Muscle of arm (tissue), 14 donors: ENCODE measurements around the gene MDFI. TPM values are rescaled to one million over a fixed set of nuclear protein-coding genes. Genes with fewer than 3 reads are reported as not detected.

Experiments
- DNase-seq: peaks from one replicate; pipeline ENCODE4 v3.0.0-alpha.2; 2013
- long read RNA-seq, 11 donors: transcript quantifications; one replicate each; lab custom pipeline, GENCODE V29; 2026
- polyA plus RNA-seq, 12 donors: library from polyadenylated mRNA; unstranded; fragments of 120-200 nt; gene quantifications; one replicate each; pipeline ENCODE4 v1.2.1, GENCODE V29; 2013; ENCODE audit not compliant: insufficient read length in 12 of 12

The MDFI gene, protein sequence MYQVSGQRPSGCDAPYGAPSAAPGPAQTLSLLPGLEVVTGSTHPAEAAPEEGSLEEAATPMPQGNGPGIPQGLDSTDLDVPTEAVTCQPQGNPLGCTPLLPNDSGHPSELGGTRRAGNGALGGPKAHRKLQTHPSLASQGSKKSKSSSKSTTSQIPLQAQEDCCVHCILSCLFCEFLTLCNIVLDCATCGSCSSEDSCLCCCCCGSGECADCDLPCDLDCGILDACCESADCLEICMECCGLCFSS
- 10 to 100 TPM in 11 of 12 donors, not detected in 1; 29.6 to 84.0 (median 43.2) TPM for polyA plus RNA-seq
- long read RNA-seq, donor 1, transcript MDFI-201 (5 exons, 1,629 nt): major isoform, 6 of 11 reads
- long read RNA-seq, donor 1, partial matches to known transcripts: 0 of 11 reads
- long read RNA-seq, donor 1, other reads (novel, unspliced or antisense): 0 of 11 reads
- long read RNA-seq, donor 2, transcript MDFI-201 (5 exons, 1,629 nt): major isoform, 23 of 37 reads
- long read RNA-seq, donor 2, partial matches to known transcripts: 0 of 37 reads
- long read RNA-seq, donor 2, other reads (novel, unspliced or antisense): 5 of 37 reads
- long read RNA-seq, donor 3, transcript MDFI-201 (5 exons, 1,629 nt): major isoform, 5 of 13 reads
- long read RNA-seq, donor 3, partial matches to known transcripts: 0 of 13 reads
- long read RNA-seq, donor 3, other reads (novel, unspliced or antisense): 0 of 13 reads
- long read RNA-seq, donor 4, partial matches to known transcripts: 0 of 6 reads
- long read RNA-seq, donor 4, other reads (novel, unspliced or antisense): 0 of 6 reads
- long read RNA-seq, donor 5, transcript MDFI-201 (5 exons, 1,629 nt): major isoform, 37 of 51 reads
- long read RNA-seq, donor 5, partial matches to known transcripts: 13 of 51 reads
- long read RNA-seq, donor 5, other reads (novel, unspliced or antisense): 0 of 51 reads
- long read RNA-seq, donor 6, transcript MDFI-201 (5 exons, 1,629 nt): major isoform, 9 of 10 reads
- long read RNA-seq, donor 6, partial matches to known transcripts: 0 of 10 reads
- long read RNA-seq, donor 6, other reads (novel, unspliced or antisense): 0 of 10 reads
- long read RNA-seq, donor 7, partial matches to known transcripts: 0 of 5 reads
- long read RNA-seq, donor 7, other reads (novel, unspliced or antisense): 0 of 5 reads
- long read RNA-seq, donor 8, transcript MDFI-201 (5 exons, 1,629 nt): major isoform, 14 of 25 reads
- long read RNA-seq, donor 8, partial matches to known transcripts: 0 of 25 reads
- long read RNA-seq, donor 8, other reads (novel, unspliced or antisense): 10 of 25 reads
- long read RNA-seq, donor 9, transcript MDFI-204 (6 exons, 1,183 nt): minor isoform, 5 of 28 reads
- long read RNA-seq, donor 9, transcript MDFI-201 (5 exons, 1,629 nt): major isoform, 15 of 28 reads
- long read RNA-seq, donor 9, partial matches to known transcripts: 6 of 28 reads
- long read RNA-seq, donor 9, other reads (novel, unspliced or antisense): 0 of 28 reads
- long read RNA-seq, donor 10, transcript MDFI-201 (5 exons, 1,629 nt): major isoform, 9 of 21 reads
- long read RNA-seq, donor 10, partial matches to known transcripts: 5 of 21 reads
- long read RNA-seq, donor 10, other reads (novel, unspliced or antisense): 0 of 21 reads
- long read RNA-seq, donor 11, transcript MDFI-201 (5 exons, 1,629 nt): major isoform, 13 of 36 reads
- long read RNA-seq, donor 11, partial matches to known transcripts: 8 of 36 reads
- long read RNA-seq, donor 11, other reads (novel, unspliced or antisense): 7 of 36 reads

DNA sequence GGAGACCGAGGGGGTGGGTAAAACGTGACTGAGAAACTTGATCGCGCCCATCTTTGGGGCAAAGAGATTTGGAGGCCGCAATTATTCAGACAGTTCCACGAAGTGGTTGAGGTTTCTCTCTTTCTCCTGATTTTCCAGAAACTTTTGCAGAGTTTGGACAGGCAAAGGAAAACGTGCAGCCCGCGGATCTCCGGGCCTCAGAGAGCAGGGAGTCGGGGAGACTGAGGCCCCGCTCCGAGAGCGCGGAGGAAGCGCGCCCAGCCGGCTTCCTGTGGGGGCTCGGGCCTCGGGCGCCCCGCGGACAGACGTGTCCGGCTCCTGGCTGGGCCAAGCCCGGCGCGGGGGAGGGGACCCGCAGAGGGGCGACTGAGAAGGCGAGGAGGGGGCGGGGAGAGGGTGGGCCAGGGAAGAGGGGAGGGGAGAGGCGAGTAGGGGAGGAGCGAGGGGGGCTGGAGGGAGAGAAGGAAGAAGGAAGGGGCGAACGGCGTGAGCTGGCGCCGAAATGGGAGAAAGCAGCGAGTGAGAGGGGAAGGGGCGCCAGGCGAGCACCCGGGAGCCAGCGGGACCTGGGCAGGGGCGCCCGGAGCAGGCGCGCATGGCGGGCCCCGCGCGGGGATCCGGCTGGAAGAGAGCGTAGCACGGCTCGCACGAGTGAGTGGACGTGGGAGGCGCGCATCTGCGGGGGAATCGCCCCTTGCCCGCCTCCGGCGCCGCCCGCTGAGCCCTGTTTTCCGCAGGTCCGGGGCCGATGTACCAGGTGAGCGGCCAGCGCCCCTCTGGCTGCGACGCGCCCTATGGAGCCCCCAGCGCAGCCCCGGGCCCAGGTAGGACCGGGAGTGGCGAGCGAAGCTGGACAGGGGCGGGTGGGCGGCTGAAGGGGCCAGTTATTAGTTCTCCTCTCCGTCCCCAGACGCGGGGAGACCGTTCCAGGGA lies at the start of gene MDFI:
TSS of gene MDFI (plus strand) at position 467 of the 933 bp plus-strand sequence. CDS start at position 749, 282 bp downstream.
- DNase-seq: peak; percentile 84

DNA sequence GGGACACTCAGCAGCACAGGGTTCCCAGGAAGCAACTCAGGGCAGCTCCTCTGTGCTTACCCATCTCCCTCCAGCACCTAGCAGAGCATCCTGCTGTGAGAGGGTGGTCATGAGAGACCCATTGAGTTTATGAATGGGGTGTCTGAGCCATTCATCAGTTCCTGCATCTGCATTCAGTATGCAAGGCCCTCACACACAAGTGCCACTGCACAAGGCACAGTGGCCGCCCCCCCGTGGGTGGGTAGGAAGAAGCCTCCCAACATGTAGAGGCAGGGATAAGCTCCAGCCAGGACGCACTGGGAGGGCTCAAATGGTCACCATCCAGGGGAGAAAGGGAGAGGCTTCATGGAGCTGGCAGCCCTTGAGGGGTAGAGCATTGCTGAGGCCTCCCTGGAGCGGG lies 49.0 kb upstream of the MDFI start:
- no peak for DNase-seq

DNA sequence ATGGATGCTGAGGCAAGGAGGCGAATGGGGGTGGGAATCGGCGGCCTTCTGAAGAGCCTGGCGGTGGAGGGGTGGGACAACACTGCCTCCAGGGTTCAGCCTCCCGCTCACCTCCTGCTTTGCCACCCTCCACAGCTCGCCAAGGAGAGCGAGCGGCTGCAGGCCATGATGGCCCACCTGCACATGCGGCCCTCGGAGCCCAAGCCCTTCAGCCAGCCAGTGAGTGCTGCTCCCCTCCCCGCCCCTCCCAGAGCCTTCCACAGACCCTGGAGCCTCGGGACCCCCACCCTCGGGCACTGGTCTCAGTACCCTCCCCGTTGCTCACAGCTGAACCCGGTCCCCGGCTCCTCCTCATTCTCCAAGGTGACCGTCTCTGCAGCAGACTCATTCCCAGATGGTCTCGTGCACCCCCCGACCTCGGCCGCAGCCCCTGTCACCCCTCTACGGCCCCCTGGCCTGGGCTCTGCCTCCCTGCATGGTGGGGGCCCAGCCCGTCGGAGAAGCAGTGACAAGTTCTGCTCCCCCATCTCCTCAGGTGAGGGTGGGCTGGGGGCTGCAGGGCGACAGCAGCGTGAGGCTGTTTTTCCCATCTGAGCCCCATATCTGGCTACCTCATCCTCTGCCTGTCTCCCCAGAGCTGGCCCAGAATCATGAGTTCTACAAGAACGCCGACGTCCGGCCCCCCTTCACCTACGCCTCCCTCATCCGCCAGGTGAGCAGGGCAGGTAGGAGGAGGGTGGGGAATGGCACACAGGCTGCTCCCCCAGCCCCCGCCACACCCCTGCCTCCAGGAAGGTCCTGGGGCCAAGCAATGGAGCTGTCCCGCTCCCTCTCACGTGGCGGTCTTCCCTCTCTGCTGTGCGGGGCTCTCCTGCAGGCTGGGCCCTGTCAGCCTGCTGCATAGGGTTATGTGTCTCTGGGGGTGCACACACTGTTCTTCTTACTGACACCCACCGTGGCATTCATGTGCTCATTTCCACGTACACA lies 48.3 kb upstream of the MDFI start:
- no peak for DNase-seq

DNA sequence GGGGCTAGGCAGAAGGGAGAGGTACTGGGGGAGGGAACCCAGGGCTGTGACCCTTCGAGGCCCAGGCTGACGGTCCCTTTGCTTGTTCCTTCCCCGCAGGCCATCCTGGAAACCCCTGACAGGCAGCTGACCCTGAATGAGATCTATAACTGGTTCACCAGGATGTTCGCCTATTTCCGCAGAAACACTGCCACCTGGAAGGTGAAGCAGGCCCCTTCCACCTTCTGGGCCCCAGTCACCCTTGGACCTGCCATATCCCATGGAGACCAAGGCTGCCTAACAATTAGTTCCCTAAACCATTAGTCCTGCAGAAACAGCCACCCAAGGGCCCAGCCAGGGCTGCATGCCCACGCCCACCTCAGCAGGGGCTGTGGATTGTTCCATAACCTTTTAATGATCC lies 47.1 kb upstream of the MDFI start:
- DNase-seq: no peak

DNA sequence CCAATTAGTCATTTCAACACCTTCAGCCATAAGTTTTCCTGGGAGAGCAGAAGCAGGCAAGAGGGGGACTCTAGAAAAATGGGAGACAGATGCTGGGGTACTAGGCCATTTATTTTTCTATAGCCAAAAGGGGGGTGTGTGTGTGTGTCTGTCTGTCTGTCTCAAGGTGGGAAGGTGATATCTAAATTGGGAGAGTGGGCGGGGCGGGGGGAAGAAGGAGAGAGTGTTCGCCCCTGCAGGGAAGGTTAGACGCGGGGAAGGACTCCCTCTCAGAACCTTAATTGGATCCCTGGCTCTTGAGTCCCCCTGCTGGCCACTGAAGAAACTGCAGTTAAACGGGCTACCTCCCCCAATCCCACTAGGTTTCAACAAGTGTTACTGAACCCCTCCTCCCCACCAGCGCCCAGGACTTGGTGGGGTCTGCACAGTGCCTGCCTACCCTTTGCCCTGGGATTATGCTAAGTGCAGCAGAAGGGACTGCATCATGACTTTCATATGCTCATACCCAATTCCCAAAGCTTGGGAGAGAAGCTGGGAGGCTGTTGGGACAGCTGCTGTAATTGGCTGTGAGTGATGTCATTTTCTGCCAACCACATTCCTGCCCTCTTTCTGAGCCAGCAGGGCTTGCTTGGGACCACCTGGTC lies 46.3 kb upstream of the MDFI start:
- peak; percentile 77 for DNase-seq

DNA sequence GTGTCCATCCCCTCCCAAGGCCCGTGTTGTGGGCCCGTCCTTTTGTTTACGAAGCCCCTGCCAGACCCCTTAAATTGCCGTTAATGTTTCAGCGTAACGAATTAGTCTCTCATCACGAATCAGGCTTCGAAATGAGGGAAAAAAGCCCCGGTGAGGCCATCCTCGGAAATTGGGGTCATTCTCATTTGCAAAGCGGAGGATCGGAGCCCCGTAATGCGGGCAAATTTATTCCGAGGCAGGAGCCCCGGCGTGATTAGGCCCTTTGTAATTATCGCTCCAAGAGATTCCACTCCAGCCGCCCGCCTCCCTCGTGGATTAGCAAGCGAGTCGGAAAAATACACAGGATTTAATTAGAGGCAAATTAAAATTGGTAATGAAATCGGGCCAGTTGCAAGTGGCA lies 44.9 kb upstream of the MDFI start:
- no peak for DNase-seq

DNA sequence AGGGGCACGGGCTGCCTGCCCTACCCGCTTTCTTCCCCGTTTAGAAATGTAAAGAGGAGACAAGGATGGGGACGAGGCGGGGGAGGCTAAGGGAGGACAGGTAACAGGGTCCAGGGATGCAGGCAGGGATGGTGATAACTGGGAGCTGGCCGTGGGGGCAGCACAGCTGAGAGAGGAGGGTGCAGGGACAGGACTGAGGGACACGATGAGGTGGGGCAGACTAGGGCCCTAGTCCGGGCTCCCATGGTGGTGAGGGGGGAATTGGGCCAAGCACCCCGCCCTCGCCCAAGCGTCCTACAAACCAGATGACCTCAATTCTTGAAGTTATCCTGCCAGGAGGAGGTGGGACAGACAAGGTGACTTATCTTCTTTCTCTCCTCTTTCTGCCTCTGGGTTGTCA lies 44.4 kb upstream of the MDFI start:
- DNase-seq: no peak

DNA sequence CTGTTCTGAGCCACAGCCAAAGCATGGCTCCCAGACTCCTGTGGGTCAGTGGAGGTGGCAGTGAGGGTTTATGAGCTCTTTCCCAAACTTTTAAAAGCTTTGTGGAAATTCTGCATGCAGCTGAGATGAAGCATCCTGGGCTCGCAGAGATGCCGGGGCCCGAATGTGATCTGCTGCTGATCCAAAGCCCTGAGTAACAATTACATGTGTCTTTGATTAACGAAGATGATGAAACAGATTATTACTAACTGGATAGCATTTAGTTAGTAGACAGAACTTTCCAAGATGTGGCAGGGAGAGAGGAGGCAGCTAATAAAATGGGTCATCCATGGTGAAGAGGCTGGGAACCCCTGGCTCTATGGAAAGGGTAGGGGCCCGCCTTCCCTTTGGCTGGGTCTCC lies 43.9 kb upstream of the MDFI start:
- no peak for DNase-seq

DNA sequence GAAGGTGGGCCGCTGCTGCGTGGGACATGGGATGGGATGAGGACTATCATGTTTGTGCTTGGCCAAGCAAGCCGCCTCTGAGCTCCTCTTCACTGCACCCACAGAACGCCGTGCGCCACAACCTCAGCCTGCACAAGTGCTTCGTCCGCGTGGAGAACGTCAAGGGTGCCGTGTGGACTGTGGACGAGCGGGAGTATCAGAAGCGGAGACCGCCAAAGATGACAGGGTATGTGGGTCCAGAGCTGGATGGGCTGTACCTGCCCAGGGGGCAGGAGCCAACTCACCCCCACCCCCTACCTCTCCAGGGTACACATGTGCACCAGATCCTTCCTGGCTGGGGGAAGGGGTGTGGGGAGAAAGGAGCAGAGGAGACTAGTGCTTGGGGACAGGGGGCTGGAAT lies 43.5 kb upstream of the MDFI start:
- DNase-seq: no peak

DNA sequence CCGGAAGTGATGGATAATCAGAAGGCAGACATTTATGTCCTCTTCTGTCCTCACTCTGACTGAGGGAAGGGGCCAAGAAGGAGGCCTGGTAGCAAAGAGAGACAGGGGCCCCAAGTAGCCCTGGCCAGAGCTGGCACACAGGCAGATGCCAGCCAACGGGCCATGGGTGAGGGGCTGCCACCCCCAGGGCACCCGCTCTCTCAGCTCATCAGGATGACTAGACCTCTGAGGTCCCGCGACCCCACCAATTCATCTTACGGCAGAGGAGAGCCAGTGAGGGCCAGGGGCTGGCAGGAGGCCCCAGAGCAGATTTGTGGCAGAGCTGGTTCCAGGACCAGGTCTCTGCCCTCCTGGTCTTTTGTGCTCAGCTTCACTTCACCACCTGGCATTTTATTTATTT lies 43.1 kb upstream of the MDFI start:
- no peak for DNase-seq

DNA sequence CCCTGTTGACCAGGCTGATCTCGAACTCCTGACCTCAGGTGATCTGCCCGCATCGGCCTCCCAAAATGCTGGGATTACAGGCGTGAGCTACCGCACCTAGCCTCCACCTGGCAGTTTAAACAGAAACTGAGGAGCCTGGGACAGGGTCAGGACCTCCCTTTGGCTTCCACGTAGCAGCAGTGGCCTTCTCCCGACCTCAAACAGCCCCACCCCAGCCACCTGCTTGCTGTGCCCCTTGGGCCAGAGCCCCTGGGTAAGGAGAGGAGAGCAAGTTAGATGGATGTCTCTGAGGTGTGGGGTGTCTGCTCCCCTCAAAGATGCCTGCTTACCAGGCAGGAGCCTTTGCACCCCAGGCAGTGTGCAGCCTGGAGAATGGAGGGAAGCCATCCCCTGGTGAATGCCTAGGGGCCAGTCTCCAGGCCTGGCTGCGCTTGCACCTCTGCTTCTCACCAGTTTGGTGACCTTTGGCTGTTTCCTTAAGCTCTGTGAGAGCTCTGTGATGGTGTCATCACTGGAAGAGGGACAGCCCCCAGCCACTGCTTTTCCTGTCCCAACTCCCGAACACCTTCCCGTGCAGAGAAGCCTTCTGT lies 42.1 kb upstream of the MDFI start:
- DNase-seq: no peak

DNA sequence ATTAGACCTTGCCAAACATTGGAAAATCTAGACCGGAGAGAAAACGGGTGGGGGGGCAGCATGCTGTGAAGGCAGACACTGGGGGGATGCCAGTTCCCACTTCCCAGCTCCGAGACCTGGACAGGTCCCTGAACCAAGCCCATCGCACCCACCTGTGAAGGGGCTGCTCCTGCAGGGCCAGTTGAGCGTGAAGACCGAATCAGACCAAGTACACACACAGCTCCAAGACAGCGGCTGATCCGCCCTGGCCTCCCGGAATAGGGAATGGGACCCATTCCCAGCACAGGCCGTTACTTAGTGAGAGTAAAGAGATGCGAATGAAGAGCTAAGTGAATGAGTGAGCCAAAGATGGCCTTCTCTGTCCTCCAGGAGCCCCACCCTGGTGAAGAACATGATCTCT lies 41.5 kb upstream of the MDFI start:
- no peak for DNase-seq

DNA sequence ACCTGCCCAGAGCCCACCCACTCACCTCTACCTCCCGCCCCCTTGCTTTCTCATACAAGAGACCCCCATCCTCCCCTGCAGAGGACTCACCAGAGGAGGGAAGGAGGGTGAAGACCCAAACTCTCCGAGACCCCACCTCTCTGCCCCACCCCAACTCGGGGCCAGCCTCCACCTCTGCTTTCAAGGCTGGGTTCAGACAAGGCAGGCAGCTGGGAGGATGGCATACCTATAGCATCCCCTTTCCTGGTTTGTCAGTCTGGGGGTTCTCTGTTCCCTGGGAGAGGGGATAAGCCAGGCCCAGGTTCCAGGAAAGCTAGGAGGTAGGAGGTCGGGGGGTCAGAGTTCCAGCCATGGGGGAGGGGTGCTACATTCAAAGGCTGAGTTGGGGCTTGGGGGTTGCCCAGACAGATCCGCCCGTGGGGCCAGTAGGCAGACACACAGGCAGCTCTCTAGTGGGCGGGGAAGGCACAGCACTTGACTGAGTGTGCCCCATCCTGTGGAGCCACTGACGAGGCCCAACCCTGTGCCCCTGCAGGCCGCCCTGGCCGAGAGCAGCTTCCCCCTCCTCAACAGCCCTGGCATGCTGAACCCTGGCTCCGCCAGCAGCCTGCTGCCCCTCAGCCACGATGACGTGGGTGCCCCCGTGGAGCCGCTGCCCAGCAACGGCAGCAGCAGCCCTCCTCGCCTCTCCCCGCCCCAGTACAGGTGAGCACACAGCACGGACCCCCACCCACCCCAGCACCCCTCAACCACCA lies 40.8 kb upstream of the MDFI start:
- no peak for DNase-seq

DNA sequence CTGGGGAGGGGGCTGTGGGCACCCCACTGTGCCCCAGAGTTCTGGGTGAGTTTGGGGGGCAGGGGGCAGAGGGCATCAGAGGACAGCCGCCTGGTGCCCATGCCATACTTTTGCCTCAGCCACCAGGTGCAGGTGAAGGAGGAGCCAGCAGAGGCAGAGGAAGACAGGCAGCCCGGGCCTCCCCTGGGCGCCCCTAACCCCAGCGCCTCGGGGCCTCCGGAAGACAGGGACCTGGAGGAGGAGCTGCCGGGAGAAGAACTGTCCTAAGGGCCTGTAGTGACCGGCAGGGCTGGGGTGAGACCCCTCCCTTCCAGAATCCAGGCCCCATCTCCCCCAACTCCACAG lies 39.6 kb upstream of the MDFI start:
- DNase-seq: no peak

DNA sequence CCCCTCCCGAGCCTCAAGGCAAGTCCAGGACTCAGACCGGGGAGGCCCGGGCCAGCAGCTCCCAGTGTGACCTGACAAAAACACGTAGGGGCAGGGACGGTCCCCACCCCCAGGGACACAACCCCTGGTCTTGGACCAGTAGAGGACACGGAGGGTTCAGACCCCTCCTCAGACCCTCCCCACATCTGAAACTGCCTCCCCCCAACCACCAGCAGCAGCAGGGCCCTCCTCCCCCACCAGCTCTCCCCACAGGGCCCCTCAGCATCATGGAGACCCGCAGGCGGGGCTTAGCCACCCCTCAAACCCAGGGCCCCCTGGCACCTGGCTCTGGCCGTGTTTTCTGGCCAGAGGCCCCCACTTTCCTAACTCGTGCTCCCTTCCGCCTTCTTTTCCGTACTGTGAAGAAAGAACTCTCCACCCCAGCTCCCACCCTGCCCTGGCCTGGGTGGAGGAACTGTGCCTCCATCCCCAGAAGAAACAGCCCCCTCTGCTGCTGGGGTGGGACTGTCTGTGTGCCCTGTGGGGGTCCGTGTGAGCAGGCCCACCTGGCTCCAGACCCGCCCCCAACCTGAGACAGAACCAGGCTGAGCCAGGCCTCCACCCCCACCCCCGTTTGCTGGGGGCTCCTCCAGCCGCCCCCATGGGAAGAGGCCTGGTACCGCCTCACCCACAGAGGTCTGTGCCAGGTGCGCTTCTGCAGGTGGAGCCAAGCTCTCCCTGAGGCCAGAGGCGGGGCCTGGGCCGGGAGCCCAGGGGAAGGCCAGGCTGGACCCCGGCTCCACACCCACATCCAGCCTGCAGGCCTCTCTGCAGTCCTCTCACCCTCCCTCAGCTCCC lies 39.0 kb upstream of the MDFI start:
- DNase-seq: no peak

DNA sequence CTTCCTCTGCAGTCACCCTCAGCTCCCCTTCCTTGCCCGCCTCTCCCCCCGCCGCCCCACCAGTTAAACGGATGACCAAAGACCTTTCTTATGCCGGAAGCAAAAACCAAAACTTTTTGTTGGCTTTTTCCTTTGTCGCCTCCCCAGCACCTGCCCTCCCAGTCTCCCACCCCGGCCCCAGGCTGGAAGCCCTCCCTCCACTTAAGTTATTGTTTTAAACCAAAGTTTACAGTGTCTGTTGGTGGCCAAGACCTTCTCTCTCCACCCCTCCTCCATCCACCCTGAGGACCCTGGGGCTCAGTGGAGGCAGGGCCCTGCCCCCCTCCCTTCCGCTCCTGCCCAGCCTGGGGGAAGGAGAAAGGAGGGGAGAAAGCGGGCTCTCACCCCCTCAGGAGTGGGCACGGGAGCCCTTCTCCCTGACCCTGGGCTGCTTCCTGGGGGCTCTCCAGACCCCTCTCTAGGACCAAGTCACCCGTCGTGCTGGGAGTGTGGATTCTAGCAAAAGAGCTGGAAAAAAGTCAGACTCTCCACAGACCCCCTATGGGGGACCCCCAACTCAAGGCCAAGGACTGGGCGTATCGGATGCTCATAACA lies 38.3 kb upstream of the MDFI start:
- no peak for DNase-seq
